ENCODE results near the gene CNPY1. TPM values are rescaled to one million over a fixed set of nuclear protein-coding genes. Genes with fewer than 3 reads are reported as not detected.

The CNPY1 gene
- total RNA-seq, 4 donors from 2014 or later = not detected

- no peak for DNase-seq
- WGBS, 2 donors = 59 to 74% methylated on average over 11 to 12 of the region's 20 CpGs
- no peaks in the 10 kb centered on the region for H3K27me3 ChIP-seq
- no peak overlapping the region for H3K4me3 ChIP-seq (replicated peaks in 1 of 3)
- intact Hi-C loops (cut with DNase I) = no loop called here
- no peak overlapping the region for H3K27ac ChIP-seq
- H3K9me3 ChIP-seq = no peaks in the 10 kb centered on the region
- peaks cover 0 to 13% of the 10 kb centered on the region in 2 donors for H3K4me1 ChIP-seq
- TF ChIP-seq POLR2A (IDR thresholded peaks at IDR 0.05) (no peak), CTCF (IDR thresholded peaks at IDR 0.05) (no peak)
- H3K36me3 ChIP-seq = no peaks in the 10 kb centered on the region
Measured at GRCh38 chr7:155489158-155489840, 57.1 kb downstream of the CNPY1 start.

GRCh38 chr7:155488483-155489127, 57.8 kb downstream of the CNPY1 start:
- peaks cover 0 to 13% of the 10 kb centered on the region in 2 donors for H3K4me1 ChIP-seq
- H3K36me3 ChIP-seq = no peaks in the 10 kb centered on the region
- no peak overlapping the region for H3K27ac ChIP-seq
- H3K9me3 ChIP-seq = no peaks in the 10 kb centered on the region
- no peak for TF ChIP-seq CTCF (IDR thresholded peaks at IDR 0.05)
- no peak for TF ChIP-seq POLR2A (IDR thresholded peaks at IDR 0.05)
- DNase-seq = no peak
- no peaks in the 10 kb centered on the region for H3K27me3 ChIP-seq
- WGBS, 2 donors = 71 to 77% methylated on average over 9 of the region's 9 CpGs
- intact Hi-C loops (cut with DNase I) = no loop called here
- no peak overlapping the region for H3K4me3 ChIP-seq (replicated peaks in 1 of 3)

- 85 to 86% methylated on average over 28 to 31 of the region's 31 CpGs for WGBS, 2 donors
Measured at GRCh38 chr7:155487509-155488482, 58.6 kb downstream of the CNPY1 start.

GRCh38 chr7:155486783-155487508, 59.4 kb downstream of the CNPY1 start:
- Histone ChIP-seq H3K27ac (no peak overlapping the region), H3K9me3 (no peaks in the 10 kb centered on the region), H3K36me3 (no peaks in the 10 kb centered on the region), H3K4me3 (replicated peaks in 1 of 3) (no peak overlapping the region), H3K4me1 (peaks cover 0 to 13% of the 10 kb centered on the region in 2 donors), H3K27me3 (no peaks in the 10 kb centered on the region)
- intact Hi-C loops (cut with DNase I) = no loop called here
- 81 to 83% methylated on average over 18 of the region's 18 CpGs for WGBS, 2 donors
- TF ChIP-seq CTCF (IDR thresholded peaks at IDR 0.05) (no peak), POLR2A (IDR thresholded peaks at IDR 0.05) (no peak)
- DNase-seq = no peak

More at GRCh38 chr7:155487509-155488482, 58.6 kb downstream of the CNPY1 start:
- no peak for DNase-seq
- Histone ChIP-seq H3K4me1 (peaks cover 0 to 13% of the 10 kb centered on the region in 2 donors), H3K27ac (no peak overlapping the region), H3K36me3 (no peaks in the 10 kb centered on the region), H3K27me3 (no peaks in the 10 kb centered on the region), H3K9me3 (no peaks in the 10 kb centered on the region), H3K4me3 (replicated peaks in 1 of 3) (no peak overlapping the region)
- TF ChIP-seq CTCF (IDR thresholded peaks at IDR 0.05) (no peak), POLR2A (IDR thresholded peaks at IDR 0.05) (no peak)
- intact Hi-C loops (cut with DNase I) = no loop called here

Data from thyroid gland (tissue), 4 donors.